Measurements from ENCODE around the gene FAF1. TPM values are rescaled to one million over a fixed set of nuclear protein-coding genes. Genes with fewer than 3 reads are reported as not detected.
"Not testable (repeated sequence)": the region's sequence is repeated elsewhere in the genome, so short reads cannot be mapped to it uniquely, and the experiment has no call there.

The FAF1 gene
- total and polyA plus RNA-seq, 4 donors = 8.6 to 45.0 (median 18.2) TPM

DNA sequence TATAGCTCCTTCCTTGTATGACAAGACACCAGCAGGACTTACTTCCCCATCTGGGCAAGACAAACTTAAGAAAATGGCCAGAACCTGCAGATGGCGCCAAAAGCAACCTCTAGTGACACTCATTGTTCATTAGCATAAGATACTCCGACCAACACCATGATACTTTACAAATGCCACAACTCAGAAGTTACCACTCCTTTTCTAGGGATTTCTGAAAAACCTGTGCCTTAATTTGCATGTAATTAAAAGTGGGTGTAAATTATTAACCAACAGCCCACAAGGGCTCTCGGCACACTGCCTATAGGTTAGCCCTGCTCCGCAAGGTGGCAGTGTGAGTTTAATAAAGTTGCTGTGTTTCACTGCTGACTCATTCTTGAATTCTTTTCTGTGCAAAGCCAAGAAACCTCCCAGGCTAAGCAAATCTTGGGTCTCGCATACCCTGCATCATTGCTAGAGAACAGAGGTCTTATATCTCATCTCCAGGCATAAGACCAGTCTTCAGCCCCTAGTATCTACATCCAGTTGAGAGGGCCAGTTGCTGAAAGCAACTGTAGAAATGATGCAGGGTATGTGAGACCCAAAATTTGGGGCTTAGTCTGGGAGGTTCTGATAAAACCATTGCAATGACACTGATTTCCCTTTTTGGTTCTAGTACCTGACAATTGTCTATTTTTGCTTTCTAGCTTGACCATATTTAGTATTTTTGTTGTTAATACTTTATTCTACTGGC lies 86.4 kb downstream of the FAF1 start:
- Histone ChIP-seq H3K27me3 (ENCODE audit: control insufficient read depth in 4 of 4, insufficient read depth in 4 of 4, low read length in 3 of 4) (no peaks in the 10 kb centered on the region), H3K4me1 (ENCODE audit: control insufficient read depth in 4 of 4, insufficient read depth in 4 of 4, low read length in 3 of 4) (peaks cover 0 to 2% (median 0%) of the 10 kb centered on the region in 4 donors), H3K4me3 (ENCODE audit: low read depth in 1 of 3, low read length in 3 of 3) (no peak overlapping the region), H3K36me3 (ENCODE audit: control insufficient read depth in 4 of 4, insufficient read depth in 3 of 4, low read depth in 1 of 4, low read length in 3 of 4) (no peaks in the 10 kb centered on the region), H3K27ac (ENCODE audit: low read depth in 1 of 2, low read length in 2 of 2) (no peak overlapping the region), H3K9me3 (ENCODE audit: control insufficient read depth in 4 of 4, low read length in 3 of 4) (no peaks in the 10 kb centered on the region), H3K9ac (ENCODE audit: low read depth in 1 of 2, low read length in 2 of 2) (no peak overlapping the region)
- 79% methylated on average over 5 of the region's 5 CpGs for WGBS
- TF ChIP-seq, protein P1, sequence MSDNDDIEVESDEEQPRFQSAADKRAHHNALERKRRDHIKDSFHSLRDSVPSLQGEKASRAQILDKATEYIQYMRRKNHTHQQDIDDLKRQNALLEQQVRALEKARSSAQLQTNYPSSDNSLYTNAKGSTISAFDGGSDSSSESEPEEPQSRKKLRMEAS (IDR thresholded peaks at IDR 0.05) = no peak
- TF ChIP-seq SP1 (IDR thresholded peaks at IDR 0.05) (no peak), FOXA2 (IDR thresholded peaks at IDR 0.05) (no peak), TAF1 (conservative IDR thresholded peaks at IDR 0.05) (no peak), YY1 (IDR thresholded peaks at IDR 0.05) (no peak), RAD21 (IDR thresholded peaks at IDR 0.05) (peak; percentile 32 to 62), HNF4A (conservative IDR thresholded peaks at IDR 0.05) (no peak), FOXA1 (IDR thresholded peaks at IDR 0.05) (no peak), HNF4G (IDR thresholded peaks at IDR 0.05) (no peak)
- TF ChIP-seq, protein P2, sequence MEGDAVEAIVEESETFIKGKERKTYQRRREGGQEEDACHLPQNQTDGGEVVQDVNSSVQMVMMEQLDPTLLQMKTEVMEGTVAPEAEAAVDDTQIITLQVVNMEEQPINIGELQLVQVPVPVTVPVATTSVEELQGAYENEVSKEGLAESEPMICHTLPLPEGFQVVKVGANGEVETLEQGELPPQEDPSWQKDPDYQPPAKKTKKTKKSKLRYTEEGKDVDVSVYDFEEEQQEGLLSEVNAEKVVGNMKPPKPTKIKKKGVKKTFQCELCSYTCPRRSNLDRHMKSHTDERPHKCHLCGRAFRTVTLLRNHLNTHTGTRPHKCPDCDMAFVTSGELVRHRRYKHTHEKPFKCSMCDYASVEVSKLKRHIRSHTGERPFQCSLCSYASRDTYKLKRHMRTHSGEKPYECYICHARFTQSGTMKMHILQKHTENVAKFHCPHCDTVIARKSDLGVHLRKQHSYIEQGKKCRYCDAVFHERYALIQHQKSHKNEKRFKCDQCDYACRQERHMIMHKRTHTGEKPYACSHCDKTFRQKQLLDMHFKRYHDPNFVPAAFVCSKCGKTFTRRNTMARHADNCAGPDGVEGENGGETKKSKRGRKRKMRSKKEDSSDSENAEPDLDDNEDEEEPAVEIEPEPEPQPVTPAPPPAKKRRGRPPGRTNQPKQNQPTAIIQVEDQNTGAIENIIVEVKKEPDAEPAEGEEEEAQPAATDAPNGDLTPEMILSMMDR (IDR thresholded peaks at IDR 0.05; ENCODE audit: low read depth, low read length, missing input control) = peak; percentile 22
- peak; percentile 66 for DNase-seq (ENCODE audit: low spot score)

DNA sequence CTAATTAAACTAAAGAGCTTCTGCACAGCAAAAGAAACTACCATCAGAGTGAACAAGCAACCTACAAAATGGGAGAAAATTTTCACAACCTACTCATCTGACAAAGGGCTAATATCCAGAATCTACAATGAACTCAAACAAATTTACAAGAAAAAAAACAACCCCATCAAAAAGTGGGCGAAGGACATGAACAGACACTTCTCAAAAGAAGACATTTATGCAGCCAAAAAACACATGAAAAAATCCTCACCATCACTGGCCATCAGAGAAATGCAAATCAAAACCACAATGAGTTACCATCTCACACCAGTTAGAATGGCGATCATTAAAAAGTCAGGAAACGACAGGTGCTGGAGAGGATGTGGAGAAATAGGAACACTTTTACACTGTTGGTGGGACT lies 95.2 kb downstream of the FAF1 start:
- not testable (repeated sequence) for H3K36me3 ChIP-seq (ENCODE audit: control insufficient read depth in 4 of 4, insufficient read depth in 3 of 4, low read depth in 1 of 4, low read length in 3 of 4); H3K9me3 ChIP-seq (ENCODE audit: control insufficient read depth in 4 of 4, low read length in 3 of 4); DNase-seq (ENCODE audit: low spot score); H3K4me3 ChIP-seq (ENCODE audit: low read depth in 1 of 3, low read length in 3 of 3); H3K4me1 ChIP-seq (ENCODE audit: control insufficient read depth in 4 of 4, insufficient read depth in 4 of 4, low read length in 3 of 4); H3K27me3 ChIP-seq (ENCODE audit: control insufficient read depth in 4 of 4, insufficient read depth in 4 of 4, low read length in 3 of 4); H3K9ac ChIP-seq (ENCODE audit: low read depth in 1 of 2, low read length in 2 of 2); H3K27ac ChIP-seq (ENCODE audit: low read depth in 1 of 2, low read length in 2 of 2)
- WGBS = 95% methylated on average over 2 of the region's 3 CpGs

DNA sequence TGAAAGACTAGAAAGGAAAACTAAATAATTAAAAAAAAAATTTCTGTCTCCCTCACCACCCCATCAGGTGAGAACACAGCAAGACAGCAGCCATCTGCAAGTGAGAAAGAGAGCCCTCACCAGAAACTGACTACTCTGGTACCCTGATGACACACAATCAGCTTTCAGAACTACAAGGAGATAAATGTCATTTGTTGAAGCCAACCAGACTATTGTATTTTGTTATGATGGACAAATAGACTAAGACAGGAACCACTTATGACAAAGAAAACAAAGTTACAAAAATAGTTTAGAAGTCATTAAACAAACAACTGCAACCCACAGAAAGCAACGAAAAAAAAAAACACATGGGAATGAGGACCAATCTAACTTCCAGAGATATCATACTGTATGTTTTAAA lies 98.3 kb downstream of the FAF1 start:
- Histone ChIP-seq H3K27me3 (ENCODE audit: control insufficient read depth in 4 of 4, insufficient read depth in 4 of 4, low read length in 3 of 4) (no peaks in the 10 kb centered on the region), H3K36me3 (ENCODE audit: control insufficient read depth in 4 of 4, insufficient read depth in 3 of 4, low read depth in 1 of 4, low read length in 3 of 4) (no peaks in the 10 kb centered on the region), H3K9ac (ENCODE audit: low read depth in 1 of 2, low read length in 2 of 2) (no peak overlapping the region), H3K27ac (ENCODE audit: low read depth in 1 of 2, low read length in 2 of 2) (no peak overlapping the region), H3K4me3 (ENCODE audit: low read depth in 1 of 3, low read length in 3 of 3) (no peak overlapping the region), H3K4me1 (ENCODE audit: control insufficient read depth in 4 of 4, insufficient read depth in 4 of 4, low read length in 3 of 4) (peaks cover 0 to 1% (median 0%) of the 10 kb centered on the region in 4 donors), H3K9me3 (ENCODE audit: control insufficient read depth in 4 of 4, low read length in 3 of 4) (peaks cover 0 to 3% (median 1%) of the 10 kb centered on the region in 4 donors)
- 47% methylated on average over 1 of the region's 1 CpG for WGBS
- no peak for DNase-seq (ENCODE audit: low spot score)
- TF ChIP-seq, protein P3, sequence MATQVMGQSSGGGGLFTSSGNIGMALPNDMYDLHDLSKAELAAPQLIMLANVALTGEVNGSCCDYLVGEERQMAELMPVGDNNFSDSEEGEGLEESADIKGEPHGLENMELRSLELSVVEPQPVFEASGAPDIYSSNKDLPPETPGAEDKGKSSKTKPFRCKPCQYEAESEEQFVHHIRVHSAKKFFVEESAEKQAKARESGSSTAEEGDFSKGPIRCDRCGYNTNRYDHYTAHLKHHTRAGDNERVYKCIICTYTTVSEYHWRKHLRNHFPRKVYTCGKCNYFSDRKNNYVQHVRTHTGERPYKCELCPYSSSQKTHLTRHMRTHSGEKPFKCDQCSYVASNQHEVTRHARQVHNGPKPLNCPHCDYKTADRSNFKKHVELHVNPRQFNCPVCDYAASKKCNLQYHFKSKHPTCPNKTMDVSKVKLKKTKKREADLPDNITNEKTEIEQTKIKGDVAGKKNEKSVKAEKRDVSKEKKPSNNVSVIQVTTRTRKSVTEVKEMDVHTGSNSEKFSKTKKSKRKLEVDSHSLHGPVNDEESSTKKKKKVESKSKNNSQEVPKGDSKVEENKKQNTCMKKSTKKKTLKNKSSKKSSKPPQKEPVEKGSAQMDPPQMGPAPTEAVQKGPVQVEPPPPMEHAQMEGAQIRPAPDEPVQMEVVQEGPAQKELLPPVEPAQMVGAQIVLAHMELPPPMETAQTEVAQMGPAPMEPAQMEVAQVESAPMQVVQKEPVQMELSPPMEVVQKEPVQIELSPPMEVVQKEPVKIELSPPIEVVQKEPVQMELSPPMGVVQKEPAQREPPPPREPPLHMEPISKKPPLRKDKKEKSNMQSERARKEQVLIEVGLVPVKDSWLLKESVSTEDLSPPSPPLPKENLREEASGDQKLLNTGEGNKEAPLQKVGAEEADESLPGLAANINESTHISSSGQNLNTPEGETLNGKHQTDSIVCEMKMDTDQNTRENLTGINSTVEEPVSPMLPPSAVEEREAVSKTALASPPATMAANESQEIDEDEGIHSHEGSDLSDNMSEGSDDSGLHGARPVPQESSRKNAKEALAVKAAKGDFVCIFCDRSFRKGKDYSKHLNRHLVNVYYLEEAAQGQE (IDR thresholded peaks at IDR 0.05) = no peak
- no peak for TF ChIP-seq RAD21 (IDR thresholded peaks at IDR 0.05)
- TF ChIP-seq TAF1 (conservative IDR thresholded peaks at IDR 0.05) = no peak
- no peak for TF ChIP-seq RXRA (IDR thresholded peaks at IDR 0.05)
- TF ChIP-seq, protein P2 (IDR thresholded peaks at IDR 0.05; ENCODE audit: low read depth, low read length, missing input control) = no peak

Measured in liver (tissue), 9 donors.